NOMO-1 (cell line): ENCODE measurements around the gene CDK5RAP2.
"Not testable (repeated sequence)": the region's sequence is repeated elsewhere in the genome, so short reads cannot be mapped to it uniquely, and the experiment has no call there.

Experiments used
- DNase-seq, 2 experiments: peaks; one replicate each; lab custom pipeline; 2025; ENCODE audit not compliant: unreplicated experiment in 2 of 2; lab: John Stamatoyannopoulos, UW

Gene CDK5RAP2

DNA sequence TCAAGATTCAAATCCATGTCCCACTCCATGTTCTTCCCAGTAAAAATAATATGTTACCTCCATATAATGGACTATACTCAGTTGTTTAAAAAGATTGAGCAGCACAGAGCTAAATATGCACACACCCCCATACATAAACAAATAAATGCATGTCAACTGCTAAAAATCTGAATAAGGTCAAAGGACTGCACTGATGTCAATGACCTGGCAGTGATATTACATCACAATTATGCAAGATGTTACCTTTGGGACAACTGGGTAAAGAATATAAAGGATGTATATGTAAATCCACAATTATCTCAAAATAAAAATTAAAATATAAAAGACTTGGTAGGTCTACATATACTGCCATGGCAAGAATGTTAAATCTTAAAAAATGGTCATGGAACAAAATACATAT lies 57.9 kb downstream of the CDK5RAP2 start:
- DNase-seq = no peak

DNA sequence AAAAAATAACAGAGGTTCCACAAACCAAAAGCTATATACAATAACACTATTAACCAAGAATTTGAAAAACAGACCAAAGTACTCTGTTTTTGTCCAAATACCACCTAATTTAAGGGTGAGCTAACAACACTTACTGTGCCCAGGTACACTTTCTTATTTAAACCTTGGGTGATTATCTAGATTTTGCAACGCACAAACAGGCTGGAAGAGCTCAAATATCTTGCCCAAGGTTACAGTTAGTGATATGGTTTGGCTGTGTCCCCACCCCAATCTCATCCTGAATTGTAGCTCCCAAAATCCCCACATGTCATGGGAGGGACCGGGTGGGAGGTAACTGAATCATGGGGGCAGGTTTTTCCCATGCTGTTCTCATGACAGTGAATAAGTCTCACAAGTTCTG lies 58.9 kb downstream of the CDK5RAP2 start:
- no peak for DNase-seq

DNA sequence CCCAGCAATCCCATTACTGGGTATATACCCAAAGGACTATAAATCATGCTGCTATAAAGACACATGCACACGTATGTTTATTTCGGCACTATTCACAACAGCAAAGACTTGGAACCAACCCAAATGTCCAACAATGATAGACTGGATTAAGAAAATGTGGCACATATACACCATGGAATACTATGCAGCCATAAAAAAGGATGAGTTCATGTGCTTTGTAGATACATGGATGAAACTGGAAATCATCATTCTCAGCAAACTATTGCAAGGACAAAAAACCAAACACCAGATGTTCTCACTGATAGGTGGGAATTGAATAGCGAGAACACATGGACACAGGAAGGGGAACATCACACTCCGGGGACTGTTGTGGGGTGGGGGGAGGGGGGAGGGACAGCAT lies 64.0 kb downstream of the CDK5RAP2 start:
- DNase-seq = not testable (repeated sequence)

DNA sequence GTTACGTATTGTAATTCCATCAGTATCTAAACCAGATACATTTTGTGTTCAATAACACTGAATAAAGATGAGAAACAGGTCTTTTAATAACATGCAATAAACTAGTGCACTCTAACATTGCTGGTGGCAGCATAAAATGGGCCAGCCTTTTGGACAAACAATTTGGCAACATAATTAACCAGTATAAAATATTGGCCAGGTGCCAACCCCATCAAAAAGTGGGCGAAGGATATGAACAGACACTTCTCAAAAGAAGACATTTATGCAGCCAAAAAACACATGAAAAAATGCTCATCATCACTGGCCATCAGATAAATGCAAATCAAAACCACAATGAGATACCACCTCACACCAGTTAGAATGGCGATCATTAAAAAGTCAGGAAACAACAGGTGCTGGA lies 64.5 kb downstream of the CDK5RAP2 start:
- DNase-seq = not testable (repeated sequence)

GRCh38 chr9:120514405-120514804 lies 65.6 kb downstream of the CDK5RAP2 start:
- DNase-seq = no peak

DNA sequence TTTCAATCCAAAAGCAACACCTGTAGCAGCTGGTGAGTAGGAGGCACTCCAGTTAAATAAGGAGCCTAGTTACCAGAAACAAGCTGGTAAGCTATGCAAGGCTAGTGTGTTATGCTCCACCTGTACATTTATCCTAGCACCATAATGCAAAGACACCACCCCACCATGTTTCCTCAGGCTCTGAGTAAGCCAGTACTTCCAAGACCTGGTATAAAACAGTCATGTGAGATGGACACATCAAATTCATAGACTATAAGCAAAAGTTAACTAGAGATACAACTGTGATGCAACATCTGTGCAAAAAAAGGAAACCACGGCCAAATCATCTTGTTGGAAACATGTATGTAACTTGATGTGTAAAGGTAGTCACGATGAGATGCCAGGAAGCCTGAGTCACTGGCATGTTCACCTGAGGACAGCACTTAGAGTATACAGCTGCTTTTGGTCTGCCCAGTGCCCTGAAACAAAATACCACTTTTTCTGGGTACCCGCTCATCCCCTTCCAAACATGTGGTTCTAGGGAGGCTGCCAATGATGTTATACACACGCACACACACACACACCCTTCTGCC lies 66.1 kb downstream of the CDK5RAP2 start:
- DNase-seq = no peak

- DNase-seq = no peak
Observed at GRCh38 chr9:120510816-120511215, 69.2 kb downstream of the CDK5RAP2 start.

DNA sequence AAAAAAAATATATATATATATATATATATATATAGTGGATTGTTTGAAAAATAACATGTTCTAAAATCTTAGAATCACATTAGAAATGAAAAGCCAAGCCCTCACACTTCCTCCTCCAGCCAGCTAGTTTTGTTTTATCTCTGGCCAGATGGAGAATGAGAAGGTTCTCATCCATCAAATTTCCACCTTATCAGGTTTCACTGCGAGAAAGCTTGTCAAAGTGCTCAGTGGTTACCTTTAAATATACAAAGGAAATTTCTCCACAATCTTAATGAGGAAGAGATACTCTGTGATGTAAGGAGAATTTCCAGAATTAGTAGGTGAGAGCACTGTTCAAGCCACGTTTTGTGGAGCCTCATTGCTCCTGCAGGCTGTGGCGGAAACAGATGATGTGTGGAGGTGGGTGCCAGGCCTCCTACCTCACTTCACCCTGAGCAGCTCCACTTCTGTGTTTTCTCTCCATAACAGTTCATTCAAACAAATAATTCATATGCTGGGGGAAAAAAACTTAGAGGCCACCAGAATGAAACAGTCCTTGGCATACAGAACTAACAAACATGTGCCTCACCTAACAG lies 71.9 kb downstream of the CDK5RAP2 start:
- no peak for DNase-seq

- DNase-seq = no peak
Observed at GRCh38 chr9:120505186-120505585, 74.8 kb downstream of the CDK5RAP2 start.

- no peak for DNase-seq
Observed at GRCh38 chr9:120500733-120501132, 79.2 kb downstream of the CDK5RAP2 start.

- not testable (repeated sequence) for DNase-seq
Observed at GRCh38 chr9:120497865-120498264, 82.1 kb downstream of the CDK5RAP2 start.

DNA sequence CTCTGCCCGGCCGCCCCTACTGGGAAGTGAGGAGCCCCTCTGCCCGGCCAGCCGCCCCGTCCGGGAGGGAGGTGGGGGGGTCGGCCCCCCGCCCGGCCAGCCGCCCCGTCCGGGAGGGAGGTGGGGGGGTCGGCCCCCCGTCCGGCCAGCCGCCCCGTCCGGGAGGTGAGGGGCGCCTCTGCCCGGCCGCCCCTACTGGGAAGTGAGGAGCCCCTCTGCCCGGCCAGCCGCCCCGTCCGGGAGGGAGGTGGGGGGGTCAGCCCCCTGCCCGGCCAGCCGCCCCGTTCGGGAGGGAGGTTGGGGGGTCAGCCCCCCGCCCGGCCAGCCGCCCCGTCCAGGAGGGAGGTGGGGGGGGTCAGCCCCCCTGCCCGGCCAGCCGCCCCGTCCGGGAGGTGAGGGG lies 83.5 kb downstream of the CDK5RAP2 start:
- not testable (repeated sequence) for DNase-seq

DNA sequence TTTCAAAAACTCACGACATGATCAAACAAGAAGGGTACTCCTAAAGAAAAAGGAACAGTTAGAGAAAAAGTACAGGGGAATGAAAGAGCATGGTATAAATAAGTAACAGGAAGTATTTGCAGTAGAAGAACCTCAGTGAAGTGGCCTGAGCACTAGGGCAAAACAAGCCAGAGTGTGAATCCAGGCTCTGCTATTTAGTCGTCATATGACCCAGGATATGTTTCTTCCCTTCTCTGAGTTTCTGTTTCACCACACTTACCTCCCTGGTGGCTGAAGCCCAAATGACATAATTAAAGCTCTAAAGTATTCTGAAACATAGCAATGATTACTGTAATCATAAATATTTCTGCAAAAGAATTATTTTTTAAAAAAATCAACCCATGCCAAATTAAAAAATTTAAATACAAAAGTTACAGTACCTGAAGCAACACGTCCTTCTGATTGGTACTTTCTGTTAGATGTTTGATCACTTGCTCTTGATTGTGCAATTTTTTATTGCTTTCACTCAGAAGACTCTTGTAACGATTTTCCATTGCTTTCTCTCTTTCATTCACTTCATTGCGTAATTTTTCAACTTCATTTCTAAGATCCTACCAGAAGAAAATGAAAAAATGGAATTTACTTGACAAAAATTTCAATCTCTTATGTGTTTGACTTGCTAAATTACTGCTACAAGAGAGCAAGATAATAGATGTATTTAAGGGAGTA lies 88.9 kb downstream of the CDK5RAP2 start:
- peak; percentile 77 to 94 for DNase-seq

GRCh38 chr9:120486835-120487234 lies 93.1 kb downstream of the CDK5RAP2 start:
- DNase-seq = no peak

DNA sequence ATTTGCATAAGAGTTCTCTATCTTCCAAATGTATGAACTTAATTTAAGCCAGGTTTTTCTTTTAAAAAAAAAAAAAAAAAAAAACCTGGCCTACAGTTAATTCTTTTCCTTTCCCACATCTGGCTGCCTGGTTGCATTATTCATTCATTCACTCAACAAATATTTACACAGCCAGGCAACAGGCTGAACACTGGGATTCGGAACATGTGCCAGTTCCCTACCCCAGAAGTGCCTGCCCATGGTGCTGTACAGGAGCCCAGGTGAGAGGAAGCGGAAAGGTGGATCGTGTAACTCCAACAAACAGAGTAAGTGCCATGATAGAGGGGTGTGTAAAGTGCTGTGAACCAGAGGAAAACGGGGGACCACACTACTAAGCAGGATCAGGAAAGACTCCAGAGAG lies 93.6 kb downstream of the CDK5RAP2 start:
- no peak for DNase-seq

DNA sequence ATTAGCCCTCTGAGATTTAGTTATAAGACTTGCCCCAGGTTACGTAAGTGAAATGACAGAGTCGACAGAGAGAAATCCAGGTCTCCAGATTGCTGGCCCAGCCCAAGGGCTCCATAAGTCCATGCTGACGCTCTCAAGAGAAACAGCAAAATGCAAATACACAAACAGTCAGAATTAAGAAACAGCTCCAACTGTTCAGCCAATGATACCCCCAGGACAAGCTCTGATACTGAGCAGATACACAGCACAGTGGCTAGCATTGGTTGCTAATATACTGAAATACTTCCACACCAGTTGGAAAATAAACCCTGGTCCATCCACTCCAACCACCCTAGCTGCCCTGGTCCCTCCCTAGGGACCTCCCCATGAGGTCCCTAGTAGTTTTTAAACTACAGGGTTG lies 94.2 kb downstream of the CDK5RAP2 start:
- no peak for DNase-seq

- DNase-seq = no peak
Observed at GRCh38 chr9:120484162-120484561, 95.8 kb downstream of the CDK5RAP2 start.

DNA sequence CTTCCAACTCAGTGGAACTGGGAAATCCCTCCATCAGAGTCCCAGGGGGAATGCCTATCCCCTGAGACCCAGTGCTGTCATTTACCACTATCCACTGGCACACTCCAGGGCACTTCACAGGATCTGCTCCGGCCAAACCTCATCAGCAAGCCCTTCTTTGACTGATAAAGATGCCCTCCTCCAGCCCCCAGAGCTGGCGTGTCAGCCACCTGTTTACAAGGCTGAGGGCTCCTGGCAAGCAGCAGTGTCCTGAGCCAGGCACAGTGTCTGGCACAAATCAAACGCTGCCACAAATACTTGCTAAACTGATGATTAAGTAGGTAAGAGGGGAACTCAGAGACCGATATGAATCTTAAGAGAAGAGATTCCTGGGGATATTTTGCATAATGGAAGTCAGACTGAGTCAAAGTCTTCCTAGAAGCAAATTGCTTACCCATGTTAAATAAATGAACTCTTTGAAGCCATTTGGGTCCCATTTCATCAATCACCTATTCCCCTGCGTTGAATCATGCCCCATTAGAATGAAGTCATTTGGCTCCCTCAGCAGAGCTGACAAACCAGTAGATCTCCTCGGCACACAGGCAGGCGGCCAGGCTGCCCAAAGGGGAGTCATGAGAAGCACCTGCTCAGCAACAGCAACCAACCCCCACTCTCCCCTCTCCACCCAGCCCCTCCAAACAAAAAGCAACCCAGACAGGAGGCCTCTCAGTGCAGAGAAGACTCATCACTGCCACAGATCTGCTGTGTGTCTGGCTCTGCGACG lies 97.4 kb downstream of the CDK5RAP2 start:
- no peak for DNase-seq

DNA sequence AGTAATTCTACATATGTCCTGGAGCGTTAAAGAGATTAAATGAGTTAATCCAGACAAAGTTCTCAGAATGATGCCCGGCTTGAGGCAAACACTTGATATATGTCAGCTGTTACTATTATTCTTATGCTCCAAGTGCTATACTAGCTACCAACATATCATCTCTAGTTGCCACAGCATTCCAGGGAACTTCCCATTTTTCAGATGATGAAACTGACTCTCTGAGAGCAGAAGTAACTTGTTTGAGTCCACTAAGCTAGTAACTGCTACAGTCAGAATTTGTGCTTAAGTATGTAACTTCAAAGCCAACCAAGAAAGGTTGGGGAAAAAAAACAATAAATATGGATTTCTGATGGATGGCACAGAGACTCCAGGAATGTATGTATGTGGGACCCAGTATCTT lies 98.1 kb downstream of the CDK5RAP2 start:
- no peak for DNase-seq

DNA sequence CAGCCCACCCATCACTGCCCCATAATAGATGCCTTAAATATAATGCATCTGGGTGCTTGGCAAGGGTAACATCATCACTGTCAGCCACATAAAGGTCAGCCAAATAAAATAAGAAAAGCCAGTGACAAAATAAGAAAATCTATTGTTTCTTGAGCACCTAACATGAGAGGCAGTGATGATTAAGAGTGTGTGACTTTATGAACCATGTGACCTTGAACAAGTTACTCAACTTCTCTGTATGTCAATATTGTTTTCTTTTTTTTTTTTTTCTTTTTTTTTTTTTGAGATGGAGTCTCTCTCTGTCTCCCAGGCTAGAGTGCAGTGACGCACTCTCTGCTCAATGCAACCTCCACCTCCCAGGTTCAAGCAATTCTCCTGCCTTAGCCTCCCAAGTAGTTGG lies 98.7 kb downstream of the CDK5RAP2 start:
- no peak for DNase-seq

DNA sequence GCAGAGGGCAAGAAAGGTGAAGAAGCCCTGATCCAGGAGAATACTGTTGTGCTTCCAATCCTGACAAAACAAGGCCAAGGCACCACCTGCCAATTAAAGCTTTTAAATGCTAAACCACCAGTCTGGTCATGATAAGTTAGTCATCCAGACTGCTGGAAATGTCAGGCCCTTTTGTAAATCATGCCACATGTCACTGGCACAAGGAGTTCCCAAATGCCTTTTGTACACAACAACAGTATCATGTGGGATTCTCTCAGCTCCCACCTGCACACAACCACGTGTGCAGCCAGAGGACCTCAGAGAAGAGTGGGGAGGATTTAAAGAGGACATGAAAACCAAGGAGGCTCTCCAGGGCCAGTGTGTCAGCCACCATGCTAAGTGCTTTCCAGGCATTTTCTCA lies 99.3 kb downstream of the CDK5RAP2 start:
- no peak for DNase-seq

GRCh38 chr9:120478208-120478607 lies 101.8 kb downstream of the CDK5RAP2 start:
- DNase-seq = peak in 1 of 2 experiments; percentile 19
